ENCODE measurements around the gene ZFP92. TPM values are rescaled to one million over a fixed set of nuclear protein-coding genes. Genes with fewer than 3 reads are reported as not detected.

The ZFP92 gene, protein sequence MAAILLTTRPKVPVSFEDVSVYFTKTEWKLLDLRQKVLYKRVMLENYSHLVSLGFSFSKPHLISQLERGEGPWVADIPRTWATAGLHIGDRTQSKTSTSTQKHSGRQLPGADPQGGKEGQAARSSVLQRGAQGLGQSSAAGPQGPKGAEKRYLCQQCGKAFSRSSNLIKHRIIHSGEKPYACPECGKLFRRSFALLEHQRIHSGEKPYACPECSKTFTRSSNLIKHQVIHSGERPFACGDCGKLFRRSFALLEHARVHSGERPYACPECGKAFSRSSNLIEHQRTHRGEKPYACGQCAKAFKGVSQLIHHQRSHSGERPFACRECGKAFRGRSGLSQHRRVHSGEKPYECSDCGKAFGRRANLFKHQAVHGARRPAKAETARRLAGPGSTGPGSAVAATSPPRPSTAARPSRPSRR
- 0.25 TPM for total RNA-seq

- intact Hi-C loops (cut with DNase I): no loop called here
- no peaks in the 10 kb centered on the region for H3K9me3 ChIP-seq
- no peaks in the 10 kb centered on the region for H3K27me3 ChIP-seq
- DNase-seq (ENCODE audit: extremely low spot score in 2 of 2): no peak
- peak within 1 kb of the TSS; percentile 47 to 52 for H3K4me3 ChIP-seq
- no peaks in the 10 kb centered on the region for H3K36me3 ChIP-seq
- H3K27ac ChIP-seq: no peak within 1 kb of the TSS
- peaks cover 8% of the 10 kb centered on the region for H3K4me1 ChIP-seq
- TF ChIP-seq POLR2A (IDR thresholded peaks at IDR 0.05) (no peak), CTCF (IDR thresholded peaks at IDR 0.05) (no peak), POLR2AphosphoS5 (IDR thresholded peaks at IDR 0.05; ENCODE audit: insufficient read depth in 1 of 2, low read depth in 1 of 2) (no peak)
Observed at GRCh38 chrX:153411255-153411987, at the start of gene ZFP92. ZFP92 (plus strand) TSS chrX:153411472; CDS start chrX:153418323, 6,851 bp downstream.

- Histone ChIP-seq H3K27ac (no peak overlapping the region), H3K27me3 (no peaks in the 10 kb centered on the region), H3K4me1 (no peaks in the 10 kb centered on the region), H3K4me3 (no peak overlapping the region), H3K36me3 (no peaks in the 10 kb centered on the region), H3K9me3 (no peaks in the 10 kb centered on the region)
- intact Hi-C loops (cut with DNase I): no loop called here
- no peak for TF ChIP-seq POLR2AphosphoS5 (IDR thresholded peaks at IDR 0.05; ENCODE audit: insufficient read depth in 1 of 2, low read depth in 1 of 2)
- no peak for TF ChIP-seq CTCF (IDR thresholded peaks at IDR 0.05)
- TF ChIP-seq POLR2A (IDR thresholded peaks at IDR 0.05): no peak
- peak in 1 of 2 donors; percentile 40 for DNase-seq (ENCODE audit: extremely low spot score in 2 of 2)
Observed at GRCh38 chrX:153361781-153362397, 49.4 kb upstream of the ZFP92 start.

DNA sequence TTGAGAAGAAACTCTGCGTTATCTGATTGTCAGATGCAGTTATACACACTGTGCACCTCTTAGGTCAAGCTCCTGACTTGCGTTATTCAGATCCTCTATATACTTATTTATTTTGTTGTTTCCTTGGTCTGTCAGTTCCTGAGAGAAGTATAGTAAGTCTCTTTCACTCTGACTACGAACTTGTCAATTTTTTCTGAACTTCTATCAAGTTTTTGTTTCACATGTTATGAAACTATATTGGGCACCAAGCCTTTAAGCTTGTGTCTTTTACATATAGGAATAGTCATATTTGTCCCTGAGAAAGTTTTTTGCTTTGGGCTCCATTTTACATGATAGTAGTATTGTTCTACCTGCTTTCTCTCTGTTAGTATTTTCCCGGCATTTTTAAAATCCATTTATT, 45.6 kb upstream of the ZFP92 start:
- no peaks in the 10 kb centered on the region for H3K27me3 ChIP-seq
- H3K4me1 ChIP-seq: no peaks in the 10 kb centered on the region
- DNase-seq (ENCODE audit: extremely low spot score in 2 of 2): no peak
- H3K27ac ChIP-seq: no peak overlapping the region
- TF ChIP-seq POLR2A (IDR thresholded peaks at IDR 0.05) (no peak), POLR2AphosphoS5 (IDR thresholded peaks at IDR 0.05; ENCODE audit: insufficient read depth in 1 of 2, low read depth in 1 of 2) (no peak), CTCF (IDR thresholded peaks at IDR 0.05) (no peak)
- H3K9me3 ChIP-seq: no peaks in the 10 kb centered on the region
- H3K4me3 ChIP-seq: no peak overlapping the region
- intact Hi-C loops (cut with DNase I): no loop called here
- no peaks in the 10 kb centered on the region for H3K36me3 ChIP-seq

GRCh38 chrX:153366119-153366518, 45.2 kb upstream of the ZFP92 start:
- Histone ChIP-seq H3K27me3 (no peaks in the 10 kb centered on the region), H3K4me3 (no peak overlapping the region), H3K27ac (no peak overlapping the region), H3K9me3 (no peaks in the 10 kb centered on the region), H3K36me3 (no peaks in the 10 kb centered on the region), H3K4me1 (no peaks in the 10 kb centered on the region)
- intact Hi-C loops (cut with DNase I): no loop called here
- peak in 1 of 2 donors; percentile 10 for DNase-seq (ENCODE audit: extremely low spot score in 2 of 2)
- no peak for TF ChIP-seq CTCF (IDR thresholded peaks at IDR 0.05)
